Astrocyte of the spinal cord (primary cell): ENCODE measurements around the gene SIAE.
A peak's percentile ranks its signal among the peaks of the same experiment; 100 is the strongest.
"Not testable (repeated sequence)": the region's sequence is repeated elsewhere in the genome, so short reads cannot be mapped to it uniquely, and the experiment has no call there.

ENCODE experiments used
- DNase-seq: peaks from one replicate; pipeline ENCODE4 v3.0.0; 2011; ENCODE audit warnings: low read depth, low spot score
- H3K4me3 ChIP-seq: 2 replicates; pipeline ENCODE4 v1.5.1; 2011; ENCODE audit warnings: low read depth, mild to moderate bottlenecking, low read length, moderate library complexity
- in situ Hi-C: cut with HindIII; loops from 2 replicates; pipeline ENCODE4 v1.10.0; 2017; ENCODE audit warnings: low sequenced_read_pairs
- TF ChIP-seq, protein P1 (sequence below): IDR thresholded peaks from 2 replicates; pipeline ENCODE4 v1.5.1; 2012; ENCODE audit warnings: low read depth, mild to moderate bottlenecking, low read length, inconsistent platforms

Gene SIAE

DNA sequence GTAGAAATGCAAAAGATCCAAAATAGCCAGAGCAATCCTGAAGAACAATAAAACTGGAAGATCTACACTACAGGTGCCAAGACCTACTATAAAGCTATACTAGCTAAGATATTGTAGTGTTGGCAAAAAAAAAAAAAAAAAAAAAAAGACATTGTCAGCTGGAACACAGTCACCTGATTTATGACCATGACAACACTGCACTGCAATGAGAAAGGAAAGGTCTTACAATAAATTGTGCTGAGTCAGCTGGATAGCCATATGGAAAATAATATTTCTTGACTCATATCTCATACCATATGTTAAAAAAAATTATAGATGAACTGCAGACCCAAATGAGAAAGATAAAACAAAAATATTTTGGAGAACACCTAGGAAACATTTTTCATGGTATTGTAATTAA lies 65.4 kb downstream of the SIAE start:
- in situ Hi-C loops: no loop called here
- no peak for DNase-seq
- TF ChIP-seq, protein P1, sequence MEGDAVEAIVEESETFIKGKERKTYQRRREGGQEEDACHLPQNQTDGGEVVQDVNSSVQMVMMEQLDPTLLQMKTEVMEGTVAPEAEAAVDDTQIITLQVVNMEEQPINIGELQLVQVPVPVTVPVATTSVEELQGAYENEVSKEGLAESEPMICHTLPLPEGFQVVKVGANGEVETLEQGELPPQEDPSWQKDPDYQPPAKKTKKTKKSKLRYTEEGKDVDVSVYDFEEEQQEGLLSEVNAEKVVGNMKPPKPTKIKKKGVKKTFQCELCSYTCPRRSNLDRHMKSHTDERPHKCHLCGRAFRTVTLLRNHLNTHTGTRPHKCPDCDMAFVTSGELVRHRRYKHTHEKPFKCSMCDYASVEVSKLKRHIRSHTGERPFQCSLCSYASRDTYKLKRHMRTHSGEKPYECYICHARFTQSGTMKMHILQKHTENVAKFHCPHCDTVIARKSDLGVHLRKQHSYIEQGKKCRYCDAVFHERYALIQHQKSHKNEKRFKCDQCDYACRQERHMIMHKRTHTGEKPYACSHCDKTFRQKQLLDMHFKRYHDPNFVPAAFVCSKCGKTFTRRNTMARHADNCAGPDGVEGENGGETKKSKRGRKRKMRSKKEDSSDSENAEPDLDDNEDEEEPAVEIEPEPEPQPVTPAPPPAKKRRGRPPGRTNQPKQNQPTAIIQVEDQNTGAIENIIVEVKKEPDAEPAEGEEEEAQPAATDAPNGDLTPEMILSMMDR: no peak
- H3K4me3 ChIP-seq: no peak overlapping the region

DNA sequence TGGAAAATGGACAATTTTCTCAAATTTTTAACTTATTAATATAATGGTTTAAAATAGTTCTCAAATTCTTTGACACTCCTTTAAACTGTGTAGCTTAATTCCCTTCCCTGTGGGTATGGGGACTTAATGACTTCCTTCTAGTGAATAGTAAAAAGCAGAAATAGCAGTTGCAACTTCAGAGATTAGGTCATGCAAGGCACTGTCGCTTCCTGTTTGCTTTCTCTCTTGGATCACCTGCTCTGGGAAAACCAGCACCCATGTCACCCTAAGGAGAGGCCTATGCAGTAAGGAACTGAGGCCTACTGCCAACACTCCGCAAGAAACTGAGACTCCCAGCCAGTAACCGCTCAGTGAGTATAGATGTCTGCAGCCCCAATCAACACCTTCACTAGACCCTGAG lies 67.8 kb downstream of the SIAE start:
- no peak for DNase-seq
- TF ChIP-seq, protein P1: no peak
- in situ Hi-C loops: no loop called here
- H3K4me3 ChIP-seq: no peak overlapping the region

DNA sequence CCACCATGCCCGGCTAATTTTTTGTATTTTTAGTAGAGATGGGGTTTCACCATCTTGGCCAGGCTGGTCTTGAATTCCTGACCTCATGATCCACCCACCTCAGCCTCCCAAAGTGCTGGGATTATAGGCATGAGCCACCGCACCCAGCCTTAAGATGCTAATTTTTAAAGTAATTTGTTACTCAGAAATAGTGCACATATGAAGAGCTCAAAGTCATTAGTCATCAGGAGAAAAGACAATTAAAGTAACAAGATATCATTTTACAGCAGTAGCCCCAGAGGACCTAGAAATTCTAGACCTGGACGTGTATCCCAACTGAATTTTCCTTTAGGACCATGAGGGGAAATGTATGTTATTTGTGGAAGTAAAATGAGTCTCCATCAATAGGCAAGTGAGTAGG lies 70.8 kb downstream of the SIAE start:
- DNase-seq, H3K4me3 ChIP-seq, in situ Hi-C loops: not testable (repeated sequence)

DNA sequence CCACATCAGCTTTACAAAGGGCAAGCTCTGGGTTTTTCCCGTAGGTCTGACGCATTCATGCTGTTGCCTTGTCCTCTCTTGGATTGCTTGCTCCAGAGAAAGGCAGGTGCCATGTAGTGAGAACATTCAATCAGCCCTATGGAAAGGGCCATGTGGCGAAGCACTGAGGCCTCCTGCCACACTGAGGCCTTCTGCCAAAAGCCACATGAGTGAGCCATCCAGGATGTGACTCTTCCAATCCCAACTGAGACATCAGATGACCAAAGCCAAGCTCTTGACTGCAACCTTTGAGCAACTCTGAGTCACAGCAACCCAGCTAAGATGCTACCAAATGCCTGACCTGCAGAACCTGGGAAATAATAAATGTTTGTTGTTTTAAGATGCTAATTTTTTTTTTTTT lies 71.3 kb downstream of the SIAE start:
- in situ Hi-C loops: no loop called here
- TF ChIP-seq, protein P1: no peak
- H3K4me3 ChIP-seq: no peak overlapping the region
- DNase-seq: peak; percentile 25

DNA sequence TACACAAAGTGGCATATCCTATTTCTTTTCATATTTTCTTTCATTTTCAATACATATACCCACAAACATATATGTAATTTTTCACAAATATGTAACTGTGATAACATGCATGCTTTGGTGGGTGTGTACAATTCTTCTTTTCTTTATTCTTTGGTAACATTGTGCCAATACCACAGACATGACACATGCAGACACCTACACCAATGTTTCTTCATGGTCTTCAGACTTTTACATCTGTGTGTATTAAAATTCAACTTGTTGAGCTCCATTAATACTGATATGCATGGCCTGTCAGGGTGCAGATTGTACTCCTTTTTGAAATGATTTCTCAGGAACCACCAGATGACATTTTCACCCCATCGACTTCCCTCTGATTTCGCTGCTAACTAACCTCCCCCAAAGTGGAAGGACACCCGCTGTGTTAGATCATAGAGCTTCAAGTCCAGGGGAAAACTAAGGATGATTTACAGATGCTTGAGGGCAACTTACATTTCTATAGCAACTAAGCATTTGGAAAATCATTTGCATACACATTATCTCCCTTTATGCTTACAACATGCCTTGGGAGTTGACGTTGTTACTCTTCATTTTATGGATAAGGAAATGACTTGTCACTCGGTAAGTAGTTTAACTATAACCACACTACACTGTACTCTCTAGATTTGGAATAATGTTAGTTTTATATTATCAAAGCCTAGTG lies 72.8 kb downstream of the SIAE start:
- in situ Hi-C loops: no loop called here
- no peak overlapping the region for H3K4me3 ChIP-seq
- TF ChIP-seq, protein P1: no peak
- DNase-seq: no peak

DNA sequence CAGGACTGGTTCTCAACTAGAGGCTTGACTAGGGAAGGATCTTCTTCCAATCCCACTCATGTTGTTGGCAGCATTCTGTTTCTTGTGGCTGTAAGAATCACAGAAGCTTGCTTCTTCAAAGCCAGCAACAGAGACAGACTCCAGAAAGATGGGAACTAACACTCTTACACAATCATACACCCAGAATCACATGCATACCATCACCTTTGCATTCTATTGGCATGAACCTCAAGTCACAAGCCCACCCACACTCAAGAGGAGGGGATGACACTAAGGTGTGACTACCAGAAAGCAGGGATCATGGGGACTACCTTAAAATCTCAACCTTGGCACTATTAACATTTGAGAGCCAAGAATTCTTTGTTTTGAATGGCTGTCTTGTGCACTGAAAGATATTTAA lies 75.9 kb downstream of the SIAE start:
- no peak for DNase-seq
- in situ Hi-C loops: no loop called here
- H3K4me3 ChIP-seq: no peak overlapping the region
- TF ChIP-seq, protein P1: no peak

DNA sequence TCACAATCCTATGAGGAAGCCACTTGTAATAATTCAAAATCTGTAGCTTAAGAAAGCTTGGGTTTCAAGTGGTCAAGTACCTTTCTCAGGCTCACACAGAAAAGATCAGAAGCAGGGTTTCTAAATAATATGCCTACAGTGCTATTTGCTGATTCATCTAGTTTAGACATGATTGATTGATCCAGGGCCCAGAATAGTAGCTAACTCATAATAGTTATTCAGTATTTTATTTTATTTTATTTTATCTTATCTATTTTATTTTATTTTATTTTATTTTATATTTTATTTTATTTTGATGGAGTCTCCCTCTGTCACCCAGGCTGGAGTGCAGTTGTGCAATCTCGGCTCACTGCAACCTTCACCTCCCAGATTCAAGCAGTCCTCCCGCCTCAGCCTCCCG lies 78.2 kb downstream of the SIAE start:
- in situ Hi-C loops: no loop called here

More for the DNA sequence above, 78.2 kb downstream of the SIAE start:
- TF ChIP-seq, protein P1: no peak
- no peak for DNase-seq
- no peak overlapping the region for H3K4me3 ChIP-seq
